ENCODE results near the gene FABP7. TPM values are rescaled to one million over a fixed set of nuclear protein-coding genes. Genes with fewer than 3 reads are reported as not detected.

The FABP7 gene
- total RNA-seq, 1 experiment from 2014 or later = not detected

DNA sequence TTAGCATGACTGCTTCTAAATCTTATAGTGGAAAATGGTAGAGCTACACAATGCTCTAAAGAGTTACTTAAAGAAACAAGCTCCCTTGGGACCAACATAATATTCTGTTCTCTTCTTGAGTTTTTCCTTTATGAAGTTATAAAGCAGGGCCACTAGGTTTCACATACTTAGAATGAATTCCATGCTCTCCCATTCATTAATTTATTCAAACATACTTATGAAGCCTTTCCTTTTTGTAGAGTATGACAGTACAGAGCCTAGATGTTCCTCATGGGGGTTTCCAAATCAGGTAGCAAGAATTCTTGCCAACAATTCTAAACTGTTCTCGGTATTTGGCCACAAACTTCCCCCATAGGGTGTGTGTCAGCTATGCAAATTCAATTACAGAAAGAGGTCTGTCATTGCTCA, 20.6 kb upstream of the FABP7 start:
- no peak for DNase-seq (ENCODE audit: low read depth)

DNA sequence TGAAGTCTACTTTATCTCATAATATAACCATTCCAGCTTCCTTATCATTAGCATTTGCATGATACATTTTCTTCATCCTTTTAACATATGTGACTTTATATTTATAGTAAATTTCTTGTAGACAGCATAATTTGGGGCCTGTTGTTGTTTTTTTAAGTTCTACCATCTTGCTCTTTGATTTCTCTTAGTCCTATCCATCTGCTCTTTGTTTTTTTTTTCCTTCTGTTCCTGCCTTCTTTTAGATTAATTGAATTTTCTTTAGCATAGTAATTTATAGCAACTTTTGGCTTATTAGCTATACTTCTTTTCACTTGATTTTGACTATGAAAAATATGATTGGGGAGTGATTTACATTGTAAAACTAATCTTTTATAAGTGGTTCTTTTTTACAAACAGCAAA, 19.2 kb upstream of the FABP7 start:
- no peak for DNase-seq (ENCODE audit: low read depth)

DNA sequence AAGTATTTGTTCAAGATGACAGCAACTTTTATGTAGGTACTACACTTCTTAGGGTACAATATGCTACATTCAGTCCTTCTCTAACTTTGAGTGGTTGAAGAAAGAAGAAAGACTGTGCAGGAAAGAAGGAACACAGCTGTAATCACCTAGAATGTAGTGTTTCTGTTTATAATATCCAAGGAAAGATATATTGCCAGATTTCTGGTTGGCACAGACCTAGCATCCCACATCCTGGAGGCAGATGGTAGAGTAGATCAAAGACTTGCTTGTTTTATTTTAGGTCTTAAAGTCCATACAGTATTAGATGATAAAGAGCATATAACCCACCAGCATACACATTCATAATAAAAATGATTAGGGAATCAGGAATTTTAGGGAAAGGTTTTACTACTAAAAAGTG, 13.3 kb upstream of the FABP7 start:
- no peak for DNase-seq (ENCODE audit: low read depth)

DNA sequence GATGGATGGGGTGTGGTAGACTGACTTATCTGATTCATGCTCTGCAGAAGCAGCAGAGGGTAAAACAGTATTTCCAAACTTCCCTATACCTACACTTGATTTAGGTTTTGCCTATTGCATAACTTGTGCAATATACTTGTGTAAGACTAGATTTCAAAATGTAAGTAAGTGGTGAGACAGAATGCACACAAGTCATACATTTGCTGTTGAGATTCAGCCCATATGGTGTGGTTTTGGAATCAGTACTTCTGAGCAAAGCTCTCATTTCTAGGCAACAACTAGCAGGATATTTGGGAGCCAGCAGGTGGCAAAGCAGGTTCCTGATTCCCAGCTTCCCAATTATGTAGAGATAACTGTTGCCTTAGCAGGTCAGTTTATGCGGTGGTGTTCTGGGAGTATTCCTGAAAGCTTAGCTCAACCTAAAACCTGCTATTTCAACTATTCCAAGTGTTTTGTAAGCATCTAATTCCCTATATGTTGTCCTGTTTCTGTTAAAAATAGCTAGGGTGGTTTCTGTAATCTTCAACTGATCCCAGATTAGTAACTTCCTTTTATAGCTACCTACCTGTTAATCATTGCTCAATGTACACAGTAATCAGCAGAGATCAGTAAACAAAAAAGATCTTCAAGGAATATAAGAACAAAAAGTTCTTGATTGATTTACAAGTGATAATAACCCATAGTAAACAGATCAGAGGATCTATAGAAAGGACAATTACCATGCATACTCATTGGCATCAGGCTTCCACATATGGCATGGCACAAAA, 8.5 kb upstream of the FABP7 start:
- DNase-seq (ENCODE audit: low read depth) = no peak

DNA sequence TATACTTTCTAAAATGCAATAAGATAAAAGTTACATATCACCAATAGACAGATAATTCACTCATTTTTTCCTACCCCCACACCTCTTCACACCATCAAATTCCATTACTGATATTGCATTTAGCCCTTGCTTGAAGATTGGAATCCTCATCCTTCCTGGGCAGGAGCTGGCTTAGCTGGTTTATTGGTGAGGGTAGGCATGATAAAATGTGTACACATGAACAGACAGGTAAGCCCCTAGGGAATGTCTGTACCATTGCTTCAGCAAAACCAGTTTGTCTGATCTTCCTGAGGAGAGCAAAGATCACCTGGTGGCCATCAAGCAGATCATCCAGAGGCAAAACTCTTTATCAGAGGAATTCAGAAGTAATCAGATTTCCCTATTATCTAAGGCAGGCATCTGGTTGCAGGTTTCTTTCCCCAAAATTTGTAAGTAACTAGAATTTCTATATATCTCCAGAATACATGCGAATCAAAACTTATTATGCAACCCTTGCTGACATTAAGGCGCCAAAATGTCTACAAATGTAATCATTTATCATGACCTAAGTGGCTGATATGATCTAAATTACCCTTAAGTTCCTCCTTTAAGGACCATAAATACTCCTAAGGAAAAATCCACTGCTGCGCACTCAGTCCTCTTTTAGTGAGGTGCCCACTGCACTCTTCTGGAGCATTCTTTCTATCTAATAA, 6.6 kb upstream of the FABP7 start:
- DNase-seq (ENCODE audit: low read depth) = no peak

DNA sequence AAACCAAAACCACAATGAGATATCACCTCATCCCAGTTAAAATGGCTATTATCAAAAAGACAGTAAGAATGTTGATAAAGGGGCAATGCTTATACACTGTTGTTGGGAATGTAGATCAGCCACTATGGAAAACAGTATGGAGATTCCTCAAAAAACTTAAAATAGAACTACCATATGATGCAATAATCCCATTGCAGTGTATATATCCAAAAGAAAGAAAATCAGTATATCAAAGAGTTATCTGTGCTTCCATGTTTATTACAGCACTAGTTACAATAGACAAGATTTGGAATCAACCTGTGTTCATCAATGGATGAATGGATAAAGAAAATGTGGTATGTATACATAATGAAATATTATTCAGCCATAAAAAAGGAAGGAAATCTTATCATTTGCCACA, 3.5 kb upstream of the FABP7 start:
- no peak for DNase-seq (ENCODE audit: low read depth)

DNA sequence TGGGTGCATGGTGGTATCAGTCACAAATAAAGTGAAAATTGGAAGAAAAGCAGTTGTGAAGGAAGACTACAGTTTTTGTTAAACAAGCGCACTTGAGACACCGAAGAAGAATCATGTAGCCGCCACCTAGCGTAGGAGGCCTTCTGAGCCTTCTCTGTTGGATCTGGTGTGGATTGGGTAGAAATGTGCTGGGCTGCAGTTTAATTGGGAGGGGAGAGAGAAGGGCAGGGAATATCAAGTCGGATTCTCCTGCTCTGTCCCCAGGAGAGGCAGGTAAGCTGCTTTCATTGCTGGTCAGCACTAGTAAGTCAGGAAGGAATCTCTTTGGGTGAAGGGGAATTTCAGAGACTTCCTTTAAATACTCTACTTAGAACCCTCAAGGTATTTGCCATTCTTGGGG, 1.2 kb upstream of the FABP7 start:
- DNase-seq (ENCODE audit: low read depth) = no peak

DNA sequence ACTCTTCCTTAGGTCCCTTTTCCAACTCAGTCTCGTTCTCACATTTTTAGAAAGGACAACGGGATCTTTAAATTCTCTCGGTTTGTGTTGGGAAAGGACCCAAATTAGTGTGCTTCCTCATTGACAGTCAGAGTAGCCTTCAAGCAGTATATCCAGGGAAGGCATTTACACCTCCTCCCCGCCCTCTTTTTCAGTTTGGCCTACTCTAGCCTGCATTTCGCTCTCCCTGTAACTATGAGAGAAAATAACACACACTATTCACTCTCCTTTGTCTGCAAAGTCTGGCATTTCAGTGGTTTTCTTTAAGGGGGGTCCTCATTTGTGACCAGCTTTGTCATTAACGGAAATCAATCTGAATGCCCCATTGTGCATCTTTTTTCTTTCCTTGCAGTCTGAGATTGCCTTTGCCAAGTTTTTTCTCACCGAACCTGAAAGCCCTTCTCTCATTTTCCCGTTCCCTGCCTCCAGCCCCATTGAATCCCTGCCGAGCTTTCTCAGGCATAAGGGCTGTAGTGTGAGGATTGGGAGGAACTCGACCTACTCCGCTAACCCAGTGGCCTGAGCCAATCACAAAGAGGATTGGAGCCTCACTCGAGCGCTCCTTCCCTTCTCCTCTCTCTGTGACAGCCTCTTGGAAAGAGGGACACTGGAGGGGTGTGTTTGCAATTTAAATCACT, 393 bp upstream of the FABP7 start:
- DNase-seq (ENCODE audit: low read depth) = no peak

DNA sequence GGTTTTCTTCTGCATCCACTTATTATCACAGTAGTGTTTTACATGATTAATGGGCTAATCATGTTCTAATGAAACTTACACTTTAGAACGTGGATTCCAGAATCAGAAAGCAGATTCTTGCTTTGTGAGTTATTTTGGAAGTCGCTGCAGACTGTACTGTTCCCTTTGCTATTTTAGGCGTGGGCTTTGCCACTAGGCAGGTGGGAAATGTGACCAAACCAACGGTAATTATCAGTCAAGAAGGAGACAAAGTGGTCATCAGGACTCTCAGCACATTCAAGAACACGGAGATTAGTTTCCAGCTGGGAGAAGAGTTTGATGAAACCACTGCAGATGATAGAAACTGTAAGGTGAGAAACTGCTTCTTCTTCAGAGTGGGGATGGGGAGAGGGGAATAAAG, 598 bp downstream of the FABP7 start:
- no peak for DNase-seq (ENCODE audit: low read depth)

DNA sequence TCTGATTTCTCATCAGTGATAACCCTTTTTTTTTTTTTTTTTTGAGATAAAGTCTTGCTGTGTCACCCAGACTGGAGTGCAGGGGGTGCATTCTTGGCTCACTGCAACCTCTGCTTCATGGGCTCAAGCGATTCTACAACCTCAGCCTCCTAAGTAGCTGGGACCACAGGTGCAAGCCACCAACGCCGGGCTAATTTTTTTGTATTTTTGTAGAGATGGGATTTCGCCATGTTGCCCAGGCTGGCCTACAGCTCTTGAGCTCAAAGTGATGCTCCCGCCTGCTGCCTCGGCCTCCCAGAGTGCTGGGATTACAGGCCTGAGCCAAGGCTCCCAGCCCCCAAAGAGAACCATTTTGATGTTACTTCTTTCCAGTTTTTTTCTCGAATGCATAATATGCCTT, 2.2 kb downstream of the FABP7 start:
- DNase-seq (ENCODE audit: low read depth) = no peak

DNA sequence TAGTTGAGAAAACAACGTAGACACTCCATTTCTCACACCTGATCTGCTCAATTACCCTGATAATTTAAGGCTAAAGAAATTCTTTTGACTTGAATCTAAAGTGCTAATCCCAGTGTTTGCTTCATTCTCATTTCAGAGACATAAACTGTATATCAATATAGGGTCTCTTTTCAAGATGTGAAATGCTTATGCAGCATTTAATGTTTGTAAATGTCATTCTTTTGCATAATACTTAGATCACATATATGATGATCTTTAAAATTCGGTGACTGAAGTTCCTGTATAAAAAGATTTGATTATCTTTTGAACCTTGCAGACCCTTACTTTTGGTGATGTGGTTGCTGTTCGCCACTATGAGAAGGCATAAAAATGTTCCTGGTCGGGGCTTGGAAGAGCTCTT, 3.9 kb downstream of the FABP7 start:
- no peak for DNase-seq (ENCODE audit: low read depth)

DNA sequence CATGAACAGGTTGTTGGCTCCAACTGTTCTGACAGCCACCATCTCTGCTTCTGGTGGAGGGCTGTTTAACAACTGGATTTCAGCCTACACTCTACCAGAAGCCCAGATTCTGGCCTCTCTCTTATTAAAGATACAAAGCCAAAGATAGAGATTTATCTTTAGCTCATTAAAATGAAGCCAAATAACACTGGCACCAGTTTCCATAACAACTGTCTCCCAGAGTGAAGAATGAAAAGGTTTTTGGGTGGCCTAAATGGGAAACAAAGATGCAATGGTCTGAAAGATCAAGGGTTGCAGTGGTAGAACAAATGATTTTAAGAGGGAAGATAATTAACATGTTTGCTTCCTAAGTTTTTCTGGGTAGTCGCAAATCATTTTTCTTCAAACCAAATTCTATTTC, 6.4 kb downstream of the FABP7 start:
- no peak for DNase-seq (ENCODE audit: low read depth)

DNA sequence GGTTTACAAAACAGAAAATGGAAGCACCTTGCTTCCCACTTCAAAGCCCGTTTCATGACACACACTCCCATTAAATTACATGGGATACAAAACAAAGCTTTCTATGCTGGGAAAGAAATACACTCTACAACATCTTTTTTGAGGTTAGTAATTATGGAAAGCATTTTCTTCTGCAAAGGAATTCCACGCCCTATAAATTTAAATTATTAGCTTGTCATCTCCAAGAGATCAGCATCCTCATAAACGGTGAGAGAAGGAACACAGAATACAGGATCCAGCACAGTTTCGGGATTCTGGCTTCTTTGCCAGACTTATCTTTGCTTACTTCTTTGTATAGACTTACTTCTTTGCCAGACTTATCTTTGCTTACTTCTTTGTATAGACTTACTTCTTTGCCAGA, 8.2 kb downstream of the FABP7 start:
- no peak for DNase-seq (ENCODE audit: low read depth)

DNA sequence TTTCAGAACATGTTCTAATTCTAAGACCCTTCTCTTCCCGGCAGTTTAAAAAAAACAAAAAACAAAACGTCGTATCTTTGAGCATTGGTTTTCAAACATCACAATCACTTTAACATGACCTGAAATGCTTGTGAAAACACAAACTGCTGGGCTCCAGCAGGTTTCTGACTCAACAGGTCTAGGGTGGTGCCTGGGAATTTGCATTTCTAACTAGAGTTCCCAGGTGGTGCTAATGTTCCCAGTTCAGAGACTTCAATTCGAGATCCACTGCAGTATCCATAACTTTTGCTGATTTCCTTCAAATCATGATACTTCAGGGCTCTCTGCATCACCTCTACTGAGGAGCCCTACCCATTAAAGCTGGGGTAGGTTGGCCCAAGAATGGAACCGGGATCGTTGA, 8.7 kb downstream of the FABP7 start:
- no peak for DNase-seq (ENCODE audit: low read depth)

DNA sequence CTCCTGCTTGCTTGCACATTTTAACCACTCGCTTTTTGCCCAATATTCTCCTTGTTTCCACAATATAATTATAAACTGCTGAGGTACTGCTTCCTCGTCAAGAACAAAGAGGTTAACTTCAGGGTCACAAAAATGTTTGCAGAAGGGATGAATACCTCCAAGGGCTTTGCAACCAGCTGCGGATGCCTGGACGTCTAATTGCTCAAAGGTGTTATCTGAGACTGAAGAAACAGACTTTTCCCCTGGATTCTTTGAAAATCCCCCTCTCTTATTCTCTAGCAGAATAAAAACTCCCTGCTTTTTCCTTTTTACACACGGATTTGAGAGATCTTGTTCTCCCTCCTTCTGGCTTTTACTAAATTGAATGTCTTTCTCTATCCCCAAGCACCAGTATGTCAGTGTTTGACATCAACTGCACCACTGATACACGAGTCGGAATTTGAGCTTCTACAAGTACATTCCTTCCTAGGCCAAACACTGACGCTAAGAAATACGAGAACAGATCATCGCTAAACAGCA, 9.2 kb downstream of the FABP7 start:
- DNase-seq (ENCODE audit: low read depth) = no peak

DNA sequence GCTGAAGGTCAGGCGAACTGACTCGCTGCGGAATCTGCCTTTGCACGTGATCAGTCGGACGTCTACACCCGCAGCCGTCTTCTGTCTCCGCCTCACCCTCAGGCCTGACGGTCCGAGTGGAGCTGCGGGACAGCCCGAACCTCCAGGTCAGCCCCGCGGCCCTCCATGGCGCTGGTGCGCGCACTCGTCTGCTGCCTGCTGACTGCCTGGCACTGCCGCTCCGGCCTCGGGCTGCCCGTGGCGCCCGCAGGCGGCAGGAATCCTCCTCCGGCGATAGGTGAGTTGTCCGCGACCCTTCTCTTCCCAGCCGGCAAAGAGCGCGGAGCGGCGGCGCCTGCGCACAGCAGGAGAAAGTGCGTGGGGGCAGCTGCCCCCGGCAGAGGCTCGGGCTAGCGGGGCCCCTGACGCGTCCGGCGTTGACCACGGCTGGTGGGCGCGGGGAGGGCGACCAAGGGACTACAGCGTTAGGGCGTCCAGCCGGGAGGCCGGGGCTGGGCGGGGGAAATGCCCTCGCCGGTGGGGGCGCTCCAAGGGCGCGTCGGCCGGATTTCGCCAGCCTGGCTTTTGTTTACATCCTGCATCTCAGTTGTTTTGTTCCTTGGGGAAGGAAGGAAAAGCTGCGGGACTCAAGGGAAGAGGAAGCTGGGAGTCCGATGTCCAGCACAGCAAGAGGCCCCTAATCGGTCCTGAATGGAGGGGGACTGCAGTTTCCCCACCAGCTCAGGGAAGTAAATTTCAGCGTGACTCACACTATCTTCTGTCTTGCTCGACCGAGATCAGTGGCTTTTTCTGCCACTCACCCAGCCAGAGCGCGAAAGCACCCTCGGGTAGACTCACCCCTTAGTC, 9.9 kb downstream of the FABP7 start, which contains the start of gene SMPDL3A:
Gene SMPDL3A, plus strand, starts transcription at position 77 of the 846 bp plus-strand sequence. Its CDS starts 89 bp downstream, at position 166.
- DNase-seq (ENCODE audit: low read depth) = peak; percentile 82

DNA sequence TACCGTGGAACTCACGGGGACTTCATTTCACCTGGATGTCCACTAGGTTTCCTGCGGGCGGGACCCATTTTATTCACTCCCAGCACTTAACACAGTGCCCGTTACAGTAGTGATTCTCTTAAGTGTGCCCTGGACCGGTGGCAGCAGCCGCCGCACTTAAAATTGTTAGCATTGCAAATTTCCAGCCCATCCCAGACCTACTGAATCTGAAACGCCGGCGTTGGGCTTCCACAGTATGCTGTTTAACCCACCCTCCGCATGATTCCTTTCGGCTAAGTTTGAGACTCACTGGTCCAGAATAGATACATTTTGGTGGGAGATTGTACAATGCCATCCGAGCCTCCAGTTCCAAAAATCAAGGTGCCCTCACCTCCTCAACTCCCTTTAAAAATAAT, 10.5 kb downstream of the FABP7 start:
- no peak for DNase-seq (ENCODE audit: low read depth)

DNA sequence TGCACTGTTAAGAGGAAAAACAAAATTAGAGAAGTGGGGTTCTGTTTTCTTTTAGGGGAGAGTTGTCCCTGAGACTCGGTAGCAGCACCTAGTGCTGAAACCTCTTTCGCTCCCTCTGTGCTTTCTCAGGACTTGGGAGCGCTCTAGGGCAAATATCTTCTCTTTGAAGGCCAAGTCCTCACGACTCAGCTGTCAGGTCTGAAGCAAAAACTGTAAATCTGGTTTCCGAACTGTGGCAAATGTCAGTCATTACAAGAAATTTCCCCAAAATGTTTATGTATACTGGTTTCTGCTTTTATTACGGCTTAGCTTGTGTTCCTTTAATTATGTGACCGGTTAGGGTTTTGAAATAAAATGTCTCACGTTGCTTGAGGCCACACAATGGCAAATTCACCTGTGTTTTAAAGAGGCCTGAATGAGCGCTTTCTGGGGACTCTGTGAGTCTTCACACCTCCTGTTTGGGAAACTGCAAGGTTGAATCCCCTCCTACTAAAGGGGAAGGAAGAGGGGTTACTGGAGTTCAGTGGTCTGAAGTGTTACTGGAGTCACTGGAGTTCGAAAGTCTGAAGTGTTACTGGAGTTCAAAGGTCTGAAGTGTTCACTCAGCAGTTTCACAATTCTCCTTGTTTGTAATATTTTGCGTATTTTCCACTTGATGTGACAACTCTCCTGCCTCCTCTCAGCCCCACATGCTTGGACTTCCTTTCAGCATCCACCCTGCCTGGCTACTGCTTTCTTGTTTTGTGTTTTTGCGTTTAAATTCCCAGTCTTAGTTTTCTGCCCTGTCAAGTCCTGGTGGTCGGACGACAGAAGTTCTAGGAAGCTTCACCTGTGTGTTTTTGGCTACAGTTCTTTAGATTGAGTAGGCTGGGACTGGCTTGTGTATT, 11.2 kb downstream of the FABP7 start:
- DNase-seq (ENCODE audit: low read depth) = no peak

DNA sequence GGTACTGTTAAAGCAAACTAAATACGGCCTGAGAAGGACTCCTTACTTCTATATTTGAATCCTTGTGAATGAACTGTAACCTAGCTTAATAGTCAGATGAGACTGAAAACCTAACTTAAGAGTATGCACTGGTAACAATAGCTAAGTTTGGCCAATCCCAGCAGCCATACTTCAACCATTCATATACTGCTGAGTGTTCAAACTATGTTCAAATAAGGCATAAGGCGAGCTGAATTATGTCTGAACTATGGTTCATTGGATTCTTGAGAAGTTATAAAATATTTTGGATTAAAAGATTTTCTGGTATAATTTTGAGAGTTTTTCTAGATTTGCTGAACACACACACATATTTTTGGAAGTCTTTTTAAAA, 11.8 kb downstream of the FABP7 start:
- DNase-seq (ENCODE audit: low read depth) = no peak

DNA sequence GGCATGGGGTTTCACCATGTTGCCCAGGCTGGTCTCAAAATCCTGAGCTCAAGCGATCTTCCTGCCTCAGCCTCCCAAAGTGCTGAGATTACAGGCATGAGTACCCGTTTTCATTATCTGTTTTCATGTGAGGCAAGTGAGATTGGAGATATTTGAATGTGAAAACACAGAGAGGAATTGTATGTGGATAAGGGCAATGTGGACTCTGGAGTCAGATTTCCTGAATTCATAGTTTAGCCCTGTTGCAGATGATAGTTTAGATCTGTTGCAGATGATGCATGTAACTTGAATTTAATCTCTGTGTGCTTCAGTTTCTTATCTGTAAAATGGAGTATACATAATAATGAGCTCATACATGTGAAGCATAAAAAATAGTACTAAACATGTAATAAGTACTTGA, 13.2 kb downstream of the FABP7 start:
- no peak for DNase-seq (ENCODE audit: low read depth)

All from HT1080 (cell line).